ENCODE data around the gene DDX39A.

DNA sequence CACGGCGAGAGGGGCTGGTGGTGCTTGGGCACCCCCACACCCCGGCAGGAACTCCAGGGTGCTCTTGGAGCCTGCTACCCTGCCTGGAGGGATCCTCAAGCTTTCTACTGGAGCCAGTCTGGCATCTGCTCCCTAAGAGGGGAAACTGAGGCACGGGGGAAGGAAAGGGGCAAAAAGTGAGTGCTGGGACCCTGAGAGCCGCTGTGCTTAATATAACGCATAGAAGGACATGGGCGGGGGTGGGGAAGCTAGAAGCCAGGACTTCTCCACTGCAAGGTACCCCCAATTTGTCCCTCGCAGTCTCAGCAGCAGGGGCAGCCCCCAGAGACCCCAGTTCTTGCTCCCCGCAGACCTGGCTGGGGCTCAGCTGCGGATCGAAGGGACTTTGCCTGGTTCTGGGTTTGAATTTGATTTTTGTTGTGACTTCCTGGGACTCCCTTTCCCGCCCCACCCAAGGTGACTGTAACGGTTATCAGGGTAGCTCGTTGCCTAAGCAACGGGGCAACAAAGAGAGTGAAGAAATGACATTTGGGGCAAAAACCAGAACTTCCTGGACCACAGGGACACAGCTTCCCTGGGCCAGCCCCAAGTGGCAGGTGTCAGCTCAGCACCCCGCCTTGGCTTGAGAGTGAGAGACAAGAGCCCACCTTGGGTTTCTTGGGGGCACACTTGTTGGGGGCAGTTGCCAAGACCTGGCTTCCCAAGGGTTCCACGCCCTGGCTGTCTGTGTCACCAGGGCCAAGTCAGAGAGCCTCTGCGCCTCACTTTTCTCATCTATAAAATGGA is 37.3 kb downstream of the DDX39A start:
- TF ChIP-seq, protein P1, sequence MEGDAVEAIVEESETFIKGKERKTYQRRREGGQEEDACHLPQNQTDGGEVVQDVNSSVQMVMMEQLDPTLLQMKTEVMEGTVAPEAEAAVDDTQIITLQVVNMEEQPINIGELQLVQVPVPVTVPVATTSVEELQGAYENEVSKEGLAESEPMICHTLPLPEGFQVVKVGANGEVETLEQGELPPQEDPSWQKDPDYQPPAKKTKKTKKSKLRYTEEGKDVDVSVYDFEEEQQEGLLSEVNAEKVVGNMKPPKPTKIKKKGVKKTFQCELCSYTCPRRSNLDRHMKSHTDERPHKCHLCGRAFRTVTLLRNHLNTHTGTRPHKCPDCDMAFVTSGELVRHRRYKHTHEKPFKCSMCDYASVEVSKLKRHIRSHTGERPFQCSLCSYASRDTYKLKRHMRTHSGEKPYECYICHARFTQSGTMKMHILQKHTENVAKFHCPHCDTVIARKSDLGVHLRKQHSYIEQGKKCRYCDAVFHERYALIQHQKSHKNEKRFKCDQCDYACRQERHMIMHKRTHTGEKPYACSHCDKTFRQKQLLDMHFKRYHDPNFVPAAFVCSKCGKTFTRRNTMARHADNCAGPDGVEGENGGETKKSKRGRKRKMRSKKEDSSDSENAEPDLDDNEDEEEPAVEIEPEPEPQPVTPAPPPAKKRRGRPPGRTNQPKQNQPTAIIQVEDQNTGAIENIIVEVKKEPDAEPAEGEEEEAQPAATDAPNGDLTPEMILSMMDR (IDR thresholded peaks at IDR 0.05) = no peak
- no peak for TF ChIP-seq POLR2A (IDR thresholded peaks at IDR 0.05)
- no peak for TF ChIP-seq POLR2AphosphoS5 (IDR thresholded peaks at IDR 0.05; ENCODE audit: insufficient read depth in 1 of 2, low read depth in 1 of 2)

All from vagina (tissue), 2 donors.